Measurements from ENCODE around the gene CCDC7. TPM values are rescaled to one million over a fixed set of nuclear protein-coding genes. Genes with fewer than 3 reads are reported as not detected.

The CCDC7 gene
- total and polyA plus RNA-seq, 2 experiments from 2014 or later, result 0.83 to 1.6 TPM

DNA sequence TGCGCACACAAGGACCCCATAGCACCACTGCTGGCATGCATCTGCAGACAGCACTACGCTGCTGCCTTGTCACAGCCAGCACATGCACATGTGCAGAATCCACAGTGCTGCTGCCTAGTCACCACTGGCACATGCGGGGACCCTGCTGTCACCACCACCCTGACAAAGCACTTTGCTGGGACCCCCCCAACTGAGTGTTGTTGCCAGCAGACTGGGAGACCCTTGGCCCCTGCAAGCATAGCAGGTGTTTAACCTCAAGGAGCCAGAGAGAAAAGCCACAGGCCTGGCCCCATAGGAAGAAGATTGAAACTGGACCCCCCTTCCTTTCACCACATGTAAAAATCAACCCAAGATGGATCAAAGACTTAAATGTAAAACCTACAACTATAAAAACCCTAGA, 300.9 kb downstream of the CCDC7 start (continued):
- TF ChIP-seq CTCF (conservative IDR thresholded peaks at IDR 0.05; ENCODE audit: low read depth in 2 of 2), result no peak
- no peak for TF ChIP-seq EZH2 (IDR thresholded peaks at IDR 0.05; ENCODE audit: low read depth, unreplicated experiment)

DNA sequence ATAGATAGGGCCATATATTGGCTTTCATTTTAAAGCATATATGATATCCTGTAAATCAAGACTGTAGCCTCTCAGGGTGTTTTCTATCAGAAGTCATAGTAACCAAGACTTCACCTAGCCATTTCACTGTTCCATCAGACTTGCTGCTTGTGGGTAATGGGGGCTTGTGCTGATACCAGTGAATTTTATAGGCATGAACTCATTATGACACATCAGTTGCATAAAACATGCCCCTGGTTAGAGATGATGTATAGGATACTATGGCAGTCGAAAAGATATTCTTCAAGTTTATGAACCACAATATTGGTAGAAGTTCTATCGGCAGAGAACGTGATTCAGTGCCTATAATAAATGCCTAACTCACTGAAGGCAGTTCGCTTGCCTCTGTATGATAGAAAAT, 305.6 kb downstream of the CCDC7 start:
- ATAC-seq (no peak), DNase-seq (ENCODE audit: low spot score) (no peak)
- H3K36me3 ChIP-seq (ENCODE audit: insufficient read depth), result peaks cover 13% of the 10 kb centered on the region; the same call in 1 of the 2 replicates
- Mint-ChIP-seq H3K4me3 (no peak overlapping the region), H3K27me3 (ENCODE audit: insufficient read depth, low read depth, poor library complexity) (no peaks in the 10 kb centered on the region), H3K9me3 (peaks cover 30% of the 10 kb centered on the region), H3K4me1 (no peaks in the 10 kb centered on the region), H3K27ac (no peak overlapping the region), H3K36me3 (ENCODE audit: low read depth) (peaks cover 13% of the 10 kb centered on the region; the same call in 2 of the 3 replicates)
- no peaks in the 10 kb centered on the region for H3K79me2 ChIP-seq (replicated peaks; ENCODE audit: insufficient read depth)
- no peak overlapping the region for H3K4me2 ChIP-seq
- H3K4me3 ChIP-seq, result no peak overlapping the region
- H4K20me1 ChIP-seq (replicated peaks; ENCODE audit: insufficient read depth), result no peaks in the 10 kb centered on the region
- H3F3A ChIP-seq (replicated peaks; ENCODE audit: low read depth), result no peaks in the 10 kb centered on the region
- no peak overlapping the region for H2AFZ ChIP-seq
- H3K27ac ChIP-seq (ENCODE audit: low read depth), result no peak overlapping the region
- no peaks in the 10 kb centered on the region for H3K27me3 ChIP-seq (ENCODE audit: insufficient read depth)
- peaks cover 10% of the 10 kb centered on the region; the same call in 1 of the 2 replicates for H3K9me2 ChIP-seq (ENCODE audit: insufficient read depth)
- H3K4me1 ChIP-seq (ENCODE audit: insufficient read depth), result no peaks in the 10 kb centered on the region
- TF ChIP-seq NANOG (IDR thresholded peaks at IDR 0.05; ENCODE audit: borderline replicate concordance) (no peak), ZNF331 (CRISPR knock-in tag; IDR thresholded peaks at IDR 0.05; ENCODE audit: low read depth) (no peak), CTCF (conservative IDR thresholded peaks at IDR 0.05; ENCODE audit: low read depth in 2 of 2) (no peak), EZH2phosphoT487 (IDR thresholded peaks at IDR 0.05; ENCODE audit: unreplicated experiment) (no peak), STAT1 (IDR thresholded peaks at IDR 0.05; ENCODE audit: unreplicated experiment) (no peak), CREB1 (CRISPR knock-in tag; IDR thresholded peaks at IDR 0.05; ENCODE audit: low read depth) (no peak), ZNF462 (CRISPR knock-in tag; IDR thresholded peaks at IDR 0.05) (no peak), ZNF114 (CRISPR knock-in tag; IDR thresholded peaks at IDR 0.05) (no peak)
- TF ChIP-seq, protein P1, sequence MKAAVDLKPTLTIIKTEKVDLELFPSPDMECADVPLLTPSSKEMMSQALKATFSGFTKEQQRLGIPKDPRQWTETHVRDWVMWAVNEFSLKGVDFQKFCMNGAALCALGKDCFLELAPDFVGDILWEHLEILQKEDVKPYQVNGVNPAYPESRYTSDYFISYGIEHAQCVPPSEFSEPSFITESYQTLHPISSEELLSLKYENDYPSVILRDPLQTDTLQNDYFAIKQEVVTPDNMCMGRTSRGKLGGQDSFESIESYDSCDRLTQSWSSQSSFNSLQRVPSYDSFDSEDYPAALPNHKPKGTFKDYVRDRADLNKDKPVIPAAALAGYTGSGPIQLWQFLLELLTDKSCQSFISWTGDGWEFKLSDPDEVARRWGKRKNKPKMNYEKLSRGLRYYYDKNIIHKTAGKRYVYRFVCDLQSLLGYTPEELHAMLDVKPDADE (IDR thresholded peaks at IDR 0.05), result no peak

All from GM23338 (cell line).